Stimulated activated CD4-positive, alpha-beta T cell treated with anti-CD3 and anti-CD28 coated beads, Interleukin-1b, Interleukin-23, amount 100 ng/mL, for 48 hours (primary cell): ENCODE results near the gene KIRREL3.

Experiments used
- DNase-seq: peaks from one replicate; pipeline ENCODE4 v3.0.0-alpha.2; 2020

Gene KIRREL3

DNA sequence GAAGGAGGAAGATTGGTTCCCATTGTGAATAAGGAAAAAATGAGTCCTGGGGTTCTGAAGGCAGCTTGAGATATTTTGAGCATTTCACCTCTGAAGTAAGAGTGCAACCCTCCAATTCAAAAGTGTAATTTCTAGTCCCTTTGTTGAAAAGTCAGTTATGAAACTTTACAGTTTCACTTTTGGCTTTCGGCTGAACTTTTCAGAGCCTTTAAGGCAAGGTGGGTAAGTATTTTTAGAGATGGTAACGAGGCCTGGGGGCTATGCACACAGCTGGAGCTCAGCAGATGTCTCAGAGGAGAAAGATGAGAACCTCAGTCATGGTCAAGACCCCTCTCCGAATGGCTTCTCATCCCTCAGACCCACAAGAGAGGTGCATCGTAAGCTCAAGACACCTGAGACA, 267.6 kb downstream of the KIRREL3 start:
- no peak for DNase-seq

DNA sequence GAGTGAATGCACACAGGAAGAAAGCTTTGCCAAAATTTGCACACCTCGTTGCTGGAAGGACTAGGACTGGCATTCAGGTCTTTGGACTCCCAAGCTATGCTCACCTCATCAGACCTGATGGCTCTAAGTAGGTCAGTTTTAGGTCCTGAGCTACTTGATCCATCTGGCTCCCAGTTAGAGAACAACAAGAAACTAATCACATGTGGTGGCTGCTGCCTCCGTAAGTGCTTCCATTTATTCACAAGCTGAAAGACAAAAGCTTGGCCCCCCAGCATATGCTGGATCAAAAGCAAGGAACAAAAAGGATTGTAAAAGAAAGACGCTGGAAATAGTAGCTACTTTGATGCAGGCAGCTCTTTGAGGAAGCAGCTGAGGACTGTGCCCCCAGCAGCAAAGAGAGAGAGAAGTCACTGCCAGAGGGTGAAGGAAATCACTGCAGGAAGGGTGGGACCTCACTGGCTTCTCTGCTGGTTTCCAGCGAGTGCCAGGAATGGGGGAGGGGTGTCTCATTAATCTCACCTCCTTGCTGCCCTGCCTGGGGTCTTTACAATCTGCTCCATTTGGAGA, 268.9 kb downstream of the KIRREL3 start:
- no peak for DNase-seq

DNA sequence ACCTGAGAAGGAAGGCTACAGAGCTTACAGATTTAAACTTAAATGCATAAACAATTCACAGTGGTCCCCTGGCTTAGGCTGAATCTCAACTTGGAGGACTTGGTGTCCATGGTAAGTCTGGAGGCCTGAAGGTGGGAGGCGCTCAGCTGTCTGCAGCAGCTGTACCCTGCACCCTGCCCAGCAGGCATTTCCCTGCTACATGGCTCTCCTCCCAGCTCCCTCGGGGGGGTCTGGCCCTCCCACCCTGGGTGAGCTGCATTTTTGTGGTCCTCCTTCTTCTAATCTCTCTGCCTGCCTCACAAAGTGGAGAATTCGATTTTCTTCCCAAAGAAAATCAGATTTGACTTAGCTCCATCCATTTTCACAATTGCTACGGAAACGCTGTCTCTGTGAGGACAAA, 273.2 kb downstream of the KIRREL3 start:
- no peak for DNase-seq

DNA sequence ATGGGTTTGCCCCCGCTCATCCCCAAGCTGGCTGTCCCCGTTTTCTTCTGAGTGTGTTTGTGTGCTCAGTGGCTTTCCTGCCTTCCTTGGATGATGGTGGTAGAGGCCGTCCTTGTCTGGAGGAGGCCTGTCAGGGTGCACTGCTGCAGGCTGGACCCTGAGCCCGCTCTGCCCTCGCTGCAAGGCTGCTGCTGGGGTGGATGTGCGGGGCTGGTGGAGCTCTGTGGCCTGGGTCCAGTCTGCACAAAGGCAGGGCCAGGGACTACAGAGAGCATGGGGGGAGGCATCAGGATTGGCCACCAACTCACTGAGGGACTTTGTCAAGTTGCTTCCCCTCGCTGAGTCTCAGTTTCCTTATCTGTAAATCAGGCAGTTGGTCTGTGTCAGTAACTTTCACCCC, 275.0 kb downstream of the KIRREL3 start:
- no peak for DNase-seq

DNA sequence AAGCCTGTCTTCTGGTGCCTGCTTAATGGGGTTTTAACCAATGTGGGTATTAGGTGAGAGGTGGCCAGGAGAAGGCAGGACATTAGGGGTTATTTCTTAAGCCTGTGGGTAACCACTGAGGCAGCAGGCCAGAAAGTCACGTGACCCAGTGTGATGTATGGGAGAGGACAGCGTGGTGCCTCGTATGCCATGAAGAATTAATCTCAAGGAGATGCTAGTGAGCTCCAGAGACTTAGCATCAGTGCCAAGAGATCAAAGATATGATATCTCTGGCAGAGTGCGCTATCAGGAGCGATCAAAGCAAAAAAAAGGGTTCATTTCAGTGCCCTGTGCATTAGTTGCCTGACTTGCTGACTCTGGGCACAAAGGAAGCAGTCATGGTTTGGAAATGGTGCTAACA, 275.5 kb downstream of the KIRREL3 start:
- no peak for DNase-seq

DNA sequence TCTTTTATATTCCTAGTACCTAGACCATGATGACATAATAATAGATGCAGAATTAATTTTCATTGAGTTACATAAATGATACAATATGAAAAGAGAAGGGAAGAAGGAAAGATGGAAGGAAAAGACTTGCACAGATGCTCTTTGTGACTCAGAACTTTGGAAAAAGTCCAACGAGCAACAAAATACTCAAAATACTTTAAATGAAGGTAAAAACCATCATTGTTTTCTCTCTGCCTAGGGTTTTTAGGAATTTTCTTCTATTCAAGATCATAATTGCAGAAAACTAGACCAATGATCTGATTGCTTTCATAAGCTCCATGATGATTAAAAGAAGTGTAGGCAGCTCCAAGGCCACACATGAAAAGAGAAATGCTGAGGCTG, 276.9 kb downstream of the KIRREL3 start:
- DNase-seq: no peak

DNA sequence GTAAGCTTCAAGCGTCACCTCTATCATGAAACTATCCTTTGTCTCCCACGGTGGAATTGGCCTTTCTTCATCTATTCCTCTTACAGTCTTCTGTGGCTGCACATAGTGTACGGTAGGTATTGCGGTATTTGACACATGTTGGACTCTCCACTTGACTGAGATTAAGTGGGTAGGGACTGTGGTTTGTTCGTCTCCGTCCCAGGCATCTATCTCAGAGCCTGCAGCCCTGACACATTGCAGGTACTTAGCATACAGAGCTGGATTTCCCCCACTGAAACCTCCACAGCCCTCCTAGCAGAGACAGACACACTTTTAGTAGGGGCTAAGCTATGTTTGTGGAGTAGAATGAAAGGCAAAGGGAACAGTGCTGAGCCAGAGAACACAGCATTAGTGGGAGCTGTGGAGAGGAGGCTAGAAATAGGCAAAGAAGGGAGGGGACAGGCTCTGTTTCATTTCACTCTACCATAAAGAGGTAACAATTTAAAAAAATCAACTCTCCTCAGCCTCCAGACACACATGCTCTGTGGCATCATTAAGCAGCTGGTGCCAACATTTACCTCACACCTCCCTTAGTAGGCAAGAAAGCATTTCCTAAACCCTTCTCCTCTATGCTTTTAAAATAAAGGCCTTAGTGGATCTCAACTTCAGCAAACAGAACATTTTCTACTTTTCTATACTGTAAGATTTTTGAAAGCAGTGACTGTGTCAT, 277.5 kb downstream of the KIRREL3 start:
- DNase-seq: no peak

DNA sequence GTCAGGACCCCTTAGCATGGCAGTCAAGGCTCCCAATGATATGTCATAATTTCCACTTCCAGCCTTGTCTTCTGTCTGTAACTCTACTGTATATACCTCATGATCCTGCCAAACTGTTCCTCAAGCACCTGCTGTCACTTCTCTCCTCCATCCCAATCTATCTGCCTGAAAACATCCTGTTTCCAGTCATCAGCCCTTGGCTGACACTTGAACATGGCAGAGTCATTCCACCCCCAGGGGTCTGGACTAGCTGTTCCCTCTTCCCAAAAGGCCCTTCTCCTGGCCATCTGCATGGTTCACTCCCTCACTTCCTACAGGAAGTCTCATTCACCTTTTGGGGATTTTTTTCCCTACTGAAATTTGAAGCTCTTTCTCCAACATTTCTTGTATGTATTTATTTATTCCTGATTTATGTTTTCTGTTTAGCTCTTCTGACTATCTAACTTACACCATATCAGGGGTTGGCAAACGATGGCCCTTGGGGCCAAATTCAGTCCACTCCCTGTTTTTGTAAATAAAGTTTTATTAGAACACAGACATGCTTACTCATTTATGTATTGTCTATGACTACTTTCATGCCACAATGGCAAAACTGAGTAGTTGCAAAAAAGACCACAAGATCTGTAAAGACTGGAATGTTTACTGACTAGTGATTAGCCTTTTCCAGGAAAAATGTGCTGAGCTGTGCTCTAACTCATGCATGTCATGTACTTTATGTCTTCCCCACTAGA, 278.4 kb downstream of the KIRREL3 start:
- no peak for DNase-seq

DNA sequence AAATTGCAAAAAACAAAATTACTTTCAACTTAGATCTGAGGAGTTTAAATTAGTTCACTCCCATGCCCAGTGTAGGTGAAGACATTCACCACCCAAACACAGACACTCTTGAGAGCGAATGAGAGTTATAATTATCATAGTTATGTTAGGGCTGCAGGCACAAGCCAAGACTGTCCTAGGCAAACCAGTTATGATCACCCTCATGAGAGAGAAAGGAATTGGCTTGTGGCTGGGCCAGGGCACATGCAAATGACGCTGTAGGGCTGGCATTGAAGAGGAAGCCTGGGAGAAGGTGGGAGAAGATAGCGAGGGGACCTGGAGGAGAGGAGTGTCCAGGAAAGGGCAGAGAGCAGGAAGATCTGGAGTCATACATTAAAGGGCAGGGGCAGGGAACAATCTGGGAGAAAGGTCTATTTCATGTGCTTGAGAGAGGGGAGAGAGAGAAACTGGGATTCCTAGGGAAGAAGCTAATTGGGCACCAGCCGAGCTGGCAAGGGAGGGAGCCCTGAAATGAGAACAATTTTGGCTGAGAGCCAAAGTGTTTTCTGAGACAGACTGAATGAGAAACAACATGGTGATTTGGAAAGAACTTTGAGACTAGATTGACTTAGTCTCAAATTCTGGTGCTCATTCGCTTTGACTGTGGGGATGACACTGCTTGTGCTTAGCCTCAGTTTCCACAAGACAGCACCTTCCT, 279.9 kb downstream of the KIRREL3 start:
- DNase-seq: no peak

DNA sequence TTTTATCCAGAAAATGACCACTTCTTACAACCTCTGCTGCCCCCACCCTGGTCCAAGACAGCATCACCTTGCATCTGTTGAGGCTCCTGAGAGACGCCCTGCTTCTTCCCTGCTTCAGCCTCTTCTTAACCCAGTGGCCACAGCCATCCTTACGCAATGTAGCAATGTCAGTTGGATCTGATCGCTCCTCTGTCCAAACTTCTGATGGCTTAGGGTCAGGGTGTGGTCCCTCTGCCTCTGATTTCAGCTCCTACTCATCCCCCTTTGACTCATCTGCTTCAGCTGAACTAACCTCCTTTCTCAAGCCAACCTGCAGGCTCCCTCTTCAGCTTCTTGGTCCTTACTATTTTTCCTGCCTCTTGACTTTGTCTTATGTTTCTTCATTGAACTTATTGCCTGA, 280.8 kb downstream of the KIRREL3 start:
- DNase-seq: no peak

DNA sequence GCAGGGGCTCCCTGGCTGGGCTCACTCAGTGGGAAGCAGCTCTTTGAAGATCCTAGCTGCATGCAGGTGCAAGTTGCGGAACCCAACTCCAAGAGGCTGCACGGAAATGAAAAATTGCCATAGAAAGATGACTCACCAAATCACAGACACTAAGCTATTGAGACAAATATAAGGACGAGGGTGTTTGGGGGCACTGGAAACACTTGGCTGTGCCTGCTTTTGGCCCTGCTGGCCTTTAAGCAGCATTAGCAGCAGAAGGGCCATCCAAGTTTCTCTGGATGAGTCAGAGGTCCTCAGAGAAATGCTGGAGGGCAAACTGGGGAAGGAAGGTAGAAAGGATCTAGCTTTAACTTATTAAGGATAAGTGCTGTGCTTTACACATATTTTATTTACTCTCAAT, 282.3 kb downstream of the KIRREL3 start:
- DNase-seq: no peak

DNA sequence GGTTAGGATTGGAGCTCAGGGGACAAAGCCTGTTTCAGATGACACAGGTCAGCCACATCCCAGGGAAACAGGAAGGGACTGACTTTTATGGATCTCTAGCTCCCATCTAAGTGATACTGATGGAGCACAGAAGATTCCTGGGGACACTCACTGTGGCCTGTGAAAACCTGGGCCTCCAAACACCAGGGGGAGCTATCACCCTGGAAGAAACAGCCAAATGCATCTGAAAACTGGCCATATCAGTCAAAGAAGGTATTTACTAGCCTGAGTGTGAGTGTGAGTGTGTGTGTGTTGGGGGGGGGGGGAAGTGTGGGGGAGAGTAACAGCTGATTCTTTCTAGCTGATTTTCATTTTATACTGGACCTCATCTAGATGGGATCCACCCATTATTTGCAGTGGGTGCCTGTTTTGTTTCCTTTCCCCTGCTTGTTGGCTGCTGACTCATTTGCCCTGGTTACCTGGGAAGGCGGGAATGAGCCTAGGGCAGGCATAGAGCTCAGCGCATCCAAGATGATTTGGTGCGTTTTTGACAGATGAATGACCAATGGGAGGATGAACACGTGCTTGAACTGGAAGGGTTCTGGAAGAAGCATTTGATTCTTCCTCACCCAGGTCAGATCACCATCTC, 284.0 kb downstream of the KIRREL3 start:
- DNase-seq: peak; percentile 22

DNA sequence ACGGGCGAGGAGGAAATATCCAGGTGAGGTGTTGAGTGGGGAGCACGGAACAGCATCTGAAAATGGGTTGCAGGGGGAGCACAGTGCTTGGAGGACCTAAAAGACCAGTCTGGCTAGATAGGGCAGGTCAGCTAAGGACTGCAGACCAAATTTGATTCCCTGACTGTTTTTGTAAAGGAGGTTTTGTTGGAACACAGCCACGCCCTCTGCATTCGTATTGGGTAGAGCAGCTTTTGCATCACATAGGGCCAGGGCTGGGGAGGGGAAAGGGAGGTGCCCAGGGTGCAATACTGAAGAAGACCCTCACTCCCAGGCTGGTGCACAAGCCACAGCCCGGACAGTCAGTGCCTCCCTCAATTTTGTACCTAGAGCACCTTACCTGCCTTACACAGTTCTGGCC, 286.8 kb downstream of the KIRREL3 start:
- no peak for DNase-seq

DNA sequence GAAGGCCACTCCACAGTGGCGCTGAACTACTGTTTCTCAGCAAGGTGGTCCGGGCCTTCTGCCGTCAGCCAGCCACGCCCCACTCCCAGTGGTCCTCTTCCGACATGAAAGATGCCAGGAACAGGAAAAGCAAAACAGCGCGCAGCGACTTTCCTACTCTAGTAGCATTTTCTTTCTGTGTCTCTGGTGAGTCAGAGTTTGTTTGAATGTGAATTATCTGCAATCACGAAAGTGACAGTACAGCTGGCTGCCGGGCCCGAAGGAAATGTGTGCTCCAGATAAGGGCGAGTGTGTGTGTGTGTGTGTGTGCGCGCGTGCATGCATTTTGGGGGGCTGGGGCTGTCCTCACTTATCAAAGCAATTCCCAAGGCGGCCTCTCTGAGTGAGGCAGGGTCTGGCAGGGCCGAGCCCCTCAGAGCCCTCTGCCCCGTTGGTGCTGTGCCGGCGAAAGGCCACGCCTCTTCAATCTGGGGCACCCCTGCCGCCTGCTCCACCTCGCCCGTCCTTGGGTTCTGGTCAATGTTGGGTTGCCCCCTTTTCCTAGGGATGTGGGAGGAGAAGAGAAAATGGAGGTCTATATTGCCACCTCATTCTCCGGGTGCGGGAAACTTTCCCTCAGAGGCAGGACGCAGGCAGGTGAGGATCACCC, 288.5 kb downstream of the KIRREL3 start:
- DNase-seq: no peak

DNA sequence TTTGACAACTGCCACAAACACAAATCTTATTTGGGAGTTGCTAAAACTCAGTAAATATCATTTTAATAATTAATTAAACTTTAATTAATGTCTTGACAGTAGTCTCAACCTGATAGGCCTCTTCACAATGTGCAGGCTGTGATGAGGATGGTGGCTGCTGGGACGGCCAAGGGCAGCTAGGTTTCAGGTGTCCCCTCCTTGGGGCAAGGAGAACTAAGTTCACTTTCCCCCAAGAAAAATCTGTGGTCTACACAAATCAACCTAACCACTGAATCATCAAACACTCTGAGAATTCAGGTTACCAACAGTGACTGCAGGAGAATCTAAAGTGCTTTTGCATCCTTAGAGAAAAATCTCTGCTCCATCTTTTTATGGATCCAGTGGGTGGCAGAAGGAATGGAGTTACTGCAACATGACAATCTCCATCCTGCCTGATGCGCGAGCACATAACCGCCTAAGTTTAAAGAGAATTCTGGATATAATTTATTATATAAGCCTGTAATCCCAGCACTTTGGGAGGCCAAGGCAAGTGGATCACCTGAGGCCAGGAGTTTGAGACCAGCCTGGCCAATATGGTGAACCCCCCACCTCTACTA, 289.7 kb downstream of the KIRREL3 start:
- no peak for DNase-seq

DNA sequence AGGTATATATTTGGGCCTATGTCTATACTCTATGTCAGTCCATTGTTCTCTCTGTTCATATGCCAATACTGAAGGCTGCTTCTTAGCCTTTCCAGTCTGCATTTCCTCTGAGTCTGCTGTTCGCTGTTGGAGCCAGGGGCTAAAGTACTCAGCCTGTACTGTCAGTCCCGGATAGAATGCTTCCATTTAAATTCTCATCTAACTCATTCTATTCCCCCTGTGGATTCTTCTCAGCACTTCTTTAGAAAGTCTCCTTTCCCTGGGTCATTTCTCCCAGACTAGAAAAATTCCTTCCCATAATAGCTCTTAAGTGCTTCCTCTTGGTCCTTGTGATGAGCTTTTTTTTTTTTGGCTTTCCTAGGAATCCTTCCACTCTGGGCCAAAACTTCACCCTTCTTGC, 293.1 kb downstream of the KIRREL3 start:
- DNase-seq: no peak

DNA sequence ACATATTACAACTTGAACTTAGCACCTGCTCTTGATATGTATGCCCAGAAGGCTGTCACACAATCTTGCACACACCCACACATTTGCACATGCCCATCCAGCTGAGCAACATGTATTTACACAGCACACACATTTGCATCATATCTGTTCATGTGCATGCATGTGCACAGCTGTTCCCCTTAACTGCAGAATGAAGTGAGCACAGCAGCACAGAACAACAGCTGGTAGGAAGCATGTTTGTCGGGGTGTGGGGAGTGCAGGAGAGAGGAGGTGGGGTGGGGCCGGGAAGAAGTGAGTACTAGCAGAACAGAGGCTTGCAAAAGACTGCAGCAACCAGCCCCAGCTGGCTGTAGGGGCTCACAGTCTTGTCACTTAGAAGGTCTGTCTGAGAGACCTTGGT, 296.5 kb downstream of the KIRREL3 start:
- no peak for DNase-seq

DNA sequence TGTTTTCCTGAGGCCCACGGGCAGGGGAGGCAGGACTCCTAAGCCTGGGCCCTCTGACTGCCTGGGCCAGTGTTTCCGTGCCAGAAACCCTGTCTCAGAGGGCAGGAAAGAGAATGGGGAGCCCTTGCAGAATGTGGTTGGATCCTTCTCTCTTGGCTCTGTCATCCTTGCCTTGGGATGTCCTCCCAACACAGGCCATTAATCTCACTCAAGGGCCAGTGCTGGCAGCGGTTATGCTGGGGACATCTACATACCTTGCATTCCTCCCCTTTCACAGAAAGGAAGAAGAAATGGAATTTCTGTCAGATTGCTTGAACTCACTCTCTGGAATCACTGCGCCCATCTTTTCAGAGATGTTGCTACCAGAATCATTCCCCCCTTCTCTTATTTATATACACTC, 296.9 kb downstream of the KIRREL3 start:
- no peak for DNase-seq

DNA sequence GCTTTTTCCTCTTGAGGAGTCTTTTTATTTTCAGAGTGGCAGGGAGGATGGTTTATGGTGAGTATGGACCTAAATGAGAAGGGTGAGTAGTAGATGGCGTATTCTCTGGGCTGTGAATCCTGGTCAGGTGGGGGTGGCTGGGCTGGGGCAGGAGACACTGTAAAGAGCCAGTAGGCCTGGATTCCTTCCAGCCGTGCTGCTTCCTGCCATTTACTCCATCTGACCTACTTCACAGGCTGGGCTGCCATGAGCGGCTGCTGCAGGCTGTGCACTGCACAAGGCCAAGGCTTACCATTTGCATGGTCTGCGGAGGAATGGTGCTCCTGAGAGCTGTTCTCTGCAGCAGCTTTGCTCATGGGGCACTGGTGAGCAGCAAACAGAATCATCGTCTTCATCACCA, 297.6 kb downstream of the KIRREL3 start:
- no peak for DNase-seq

DNA sequence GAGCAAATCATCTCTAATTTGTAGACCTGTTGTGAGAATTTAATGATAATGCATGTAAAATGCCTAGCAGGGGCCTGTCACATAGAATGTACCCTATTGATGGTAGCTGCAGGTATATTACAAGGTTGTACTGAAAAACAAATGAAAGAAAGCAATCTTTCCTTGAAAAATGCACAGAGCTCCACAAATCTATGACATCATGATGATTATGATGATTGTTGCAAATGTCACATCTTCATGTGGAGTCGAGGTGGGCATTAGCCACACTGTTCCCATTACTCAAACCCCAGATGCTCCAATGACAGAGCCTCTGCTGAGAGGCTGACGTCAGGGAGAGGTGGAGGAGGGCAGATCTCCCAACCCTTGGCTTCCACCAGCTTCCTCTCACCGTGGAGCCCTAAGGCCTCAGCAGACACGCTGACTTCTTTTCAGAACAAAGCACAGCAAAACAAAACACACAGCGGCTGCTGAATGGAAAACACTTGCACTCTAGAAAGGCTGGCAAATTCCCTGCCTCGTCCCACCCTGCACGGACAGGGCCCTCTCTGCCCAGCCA, 298.3 kb downstream of the KIRREL3 start:
- DNase-seq: no peak

DNA sequence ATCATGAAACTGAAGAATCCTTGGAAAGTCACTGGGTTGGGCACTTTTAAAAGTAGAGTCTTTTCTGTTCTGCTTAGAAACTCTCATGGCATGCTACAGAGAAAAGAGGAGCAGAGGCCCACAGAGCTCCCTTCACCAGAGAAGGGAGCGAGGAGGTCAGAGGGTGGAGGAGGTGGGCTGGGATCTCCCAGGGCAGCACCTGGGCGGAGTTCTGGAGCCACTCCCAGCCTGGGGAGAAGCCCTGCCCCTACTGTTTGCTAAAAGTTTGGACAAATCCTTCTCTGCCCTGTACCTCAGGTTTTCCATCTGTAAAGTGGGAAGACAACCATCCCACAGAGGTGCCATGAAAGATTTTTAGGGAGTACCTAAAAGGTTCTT, 299.1 kb downstream of the KIRREL3 start:
- no peak for DNase-seq
